GM23338 (cell line): ENCODE data around the gene SPINDOC. TPM values are rescaled to one million over a fixed set of nuclear protein-coding genes. Genes with fewer than 3 reads are reported as not detected.

Experiments
- ATAC-seq: fragments of 200-7000 bp; cut with Tn5 transposase; 3 replicates; pipeline ENCODE4 v1.9.1; 2020
- DNase-seq: peaks from one replicate; pipeline ENCODE4 v3.0.0-alpha.2; 2015; ENCODE audit warnings: low spot score
- H2AFZ ChIP-seq: fragments of 200-600 bp; sonication (generic); 2 replicates; pipeline ENCODE4 v1.8.0; 2016; ENCODE audit warnings: antibody characterized with exemption, mild to moderate bottlenecking, moderate library complexity
- H3F3A ChIP-seq: fragments of 200-600 bp; sonication (generic); replicated peaks from 2 replicates; pipeline ENCODE4 v1.8.0; 2017; ENCODE audit warnings: antibody characterized with exemption, mixed run types, low read depth
- H3K27ac ChIP-seq: fragments of 200-600 bp; sonication (generic); 2 replicates; pipeline ENCODE4 v1.6.1; 2016; ENCODE audit warnings: low read depth
- H3K27me3 ChIP-seq: fragments of 200-600 bp; sonication (generic); 2 replicates; pipeline ENCODE4 v1.8.0; 2016; ENCODE audit warnings: mild to moderate bottlenecking, mixed run types, moderate library complexity; ENCODE audit not compliant: insufficient read depth
- H3K36me3 ChIP-seq: fragments of 200-600 bp; sonication (generic); 2 replicates; pipeline ENCODE4 v1.8.0; 2016; ENCODE audit warnings: mild to moderate bottlenecking; ENCODE audit not compliant: insufficient read depth
- H3K4me1 ChIP-seq: fragments of 200-600 bp; sonication (generic); 2 replicates; pipeline ENCODE4 v1.8.0; 2016; ENCODE audit warnings: mild to moderate bottlenecking, moderate library complexity; ENCODE audit not compliant: insufficient read depth
- H3K4me2 ChIP-seq: fragments of 200-600 bp; sonication (generic); 2 replicates; pipeline ENCODE4 v1.7.1; 2017; ENCODE audit warnings: mixed run types
- H3K4me3 ChIP-seq: fragments of 200-600 bp; sonication (generic); 2 replicates; pipeline ENCODE4 v1.6.1; 2016; ENCODE audit warnings: mixed run types
- H3K79me2 ChIP-seq: fragments of 200-600 bp; sonication (generic); replicated peaks from 2 replicates; pipeline ENCODE4 v1.8.0; 2017; ENCODE audit warnings: mild to moderate bottlenecking; ENCODE audit not compliant: insufficient read depth
- H3K9me2 ChIP-seq: fragments of 200-600 bp; sonication (generic); 2 replicates; pipeline ENCODE4 v1.8.0; 2017; ENCODE audit not compliant: insufficient read depth
- H4K20me1 ChIP-seq: fragments of 200-600 bp; sonication (generic); replicated peaks from 2 replicates; pipeline ENCODE4 v1.8.0; 2017; ENCODE audit warnings: mild to moderate bottlenecking; ENCODE audit not compliant: insufficient read depth
- H3K27ac Mint-ChIP-seq: 2 replicates; pipeline ENCODE4 v1.8.0; 2020; ENCODE audit warnings: inconsistent platforms, mild to moderate bottlenecking, moderate library complexity, mixed read lengths
- H3K27me3 Mint-ChIP-seq: 3 replicates; pipeline ENCODE4 v1.8.0; 2022; ENCODE audit warnings: low read depth, mild to moderate bottlenecking, moderate library complexity, mixed read lengths, inconsistent platforms; ENCODE audit not compliant: insufficient read depth, poor library complexity
- H3K36me3 Mint-ChIP-seq: 3 replicates; pipeline ENCODE4 v1.8.0; 2021; ENCODE audit warnings: low read depth, mild to moderate bottlenecking, inconsistent platforms, moderate library complexity, mixed read lengths
- H3K4me1 Mint-ChIP-seq: 3 replicates; pipeline ENCODE4 v1.8.0; 2020; ENCODE audit warnings: mild to moderate bottlenecking, inconsistent platforms, mixed read lengths
- H3K4me3 Mint-ChIP-seq: 3 replicates; pipeline ENCODE4 v1.8.0; 2021; ENCODE audit warnings: moderate library complexity, mild to moderate bottlenecking, inconsistent platforms, mixed read lengths
- H3K9me3 Mint-ChIP-seq: 3 replicates; pipeline ENCODE4 v1.8.0; 2020; ENCODE audit warnings: moderate library complexity, mild to moderate bottlenecking, inconsistent platforms, mixed read lengths
- CREB1 ChIP-seq: fragments of 250-450 bp; sonication (Bioruptor Pico); IDR thresholded peaks from 2 replicates; pipeline ENCODE4 v1.5.0; 2020; ENCODE audit warnings: low read depth, mild to moderate bottlenecking, moderate library complexity
- EZH2 ChIP-seq: fragments of 200-600 bp; sonication (generic); IDR thresholded peaks from one replicate; pipeline ENCODE4 v1.8.0; 2017; ENCODE audit warnings: antibody characterized with exemption, mild to moderate bottlenecking, low read depth; ENCODE audit not compliant: unreplicated experiment
- EZH2phosphoT487 ChIP-seq: fragments of 200-600 bp; sonication (generic); IDR thresholded peaks from one replicate; pipeline ENCODE4 v1.8.1; 2018; ENCODE audit warnings: antibody characterized with exemption; ENCODE audit not compliant: unreplicated experiment
- NANOG ChIP-seq: IDR thresholded peaks from 2 replicates; pipeline ENCODE4 v1.6.1; 2016; ENCODE audit warnings: antibody characterized with exemption, borderline replicate concordance
- POLR2AphosphoS5 ChIP-seq: IDR thresholded peaks from 2 replicates; pipeline ENCODE4 v1.6.1; 2016; ENCODE audit warnings: antibody characterized with exemption, low read depth
- STAT1 ChIP-seq: IDR thresholded peaks from one replicate; pipeline ENCODE4 v1.6.1; 2016; ENCODE audit warnings: antibody characterized with exemption; ENCODE audit not compliant: unreplicated experiment
- ZNF114 ChIP-seq: fragments of 250-450 bp; sonication (Bioruptor Pico); IDR thresholded peaks from 2 replicates; pipeline ENCODE4 v1.5.0; 2020; ENCODE audit warnings: mild to moderate bottlenecking, moderate library complexity
- ZNF331 ChIP-seq: fragments of 250-450 bp; sonication (Bioruptor Pico); IDR thresholded peaks from 2 replicates; pipeline ENCODE4 v1.5.0; 2020; ENCODE audit warnings: low read depth, mild to moderate bottlenecking, moderate library complexity
- polyA plus RNA-seq: library from polyadenylated mRNA; unstranded; fragments of >200 nt; fragmentation: Nextera tagmentation; extraction: Ambion mirVana; gene quantifications from 2 replicates; pipeline ENCODE4 v1.2.1, GENCODE V29; 2016
- total RNA-seq: library from RNA; depleted of rRNA; stranded (reverse); fragments of >200 nt; shearing (Covaris generic); gene quantifications from 2 replicates; pipeline ENCODE4 v1.2.3, GENCODE V29; 2014
- TF ChIP-seq, protein P1 (sequence below), 2 experiments: fragments of 200-600 bp in 1 of 2; sonication (generic) in 1 of 2; conservative IDR thresholded peaks; 2 replicates each; pipeline versions ENCODE4 v1.5.1 to v1.6.1; 2016 to 2017; ENCODE audit warnings: antibody characterized with exemption in 2 of 2, low read depth in 2 of 2, mild to moderate bottlenecking in 2 of 2, moderate library complexity in 1 of 2
- TF ChIP-seq, protein P2 (sequence below): fragments of 250-450 bp; sonication (Bioruptor Pico); IDR thresholded peaks from 2 replicates; pipeline ENCODE4 v1.5.0; 2020; ENCODE audit warnings: mild to moderate bottlenecking, moderate library complexity
- TF ChIP-seq, protein P3 (sequence below): IDR thresholded peaks from 2 replicates; pipeline ENCODE4 v1.6.1; 2016; ENCODE audit warnings: antibody characterized with exemption

SPINDOC gene
- total and polyA plus RNA-seq, 2 experiments from 2014 or later: 9.4 to 84.7 TPM

DNA sequence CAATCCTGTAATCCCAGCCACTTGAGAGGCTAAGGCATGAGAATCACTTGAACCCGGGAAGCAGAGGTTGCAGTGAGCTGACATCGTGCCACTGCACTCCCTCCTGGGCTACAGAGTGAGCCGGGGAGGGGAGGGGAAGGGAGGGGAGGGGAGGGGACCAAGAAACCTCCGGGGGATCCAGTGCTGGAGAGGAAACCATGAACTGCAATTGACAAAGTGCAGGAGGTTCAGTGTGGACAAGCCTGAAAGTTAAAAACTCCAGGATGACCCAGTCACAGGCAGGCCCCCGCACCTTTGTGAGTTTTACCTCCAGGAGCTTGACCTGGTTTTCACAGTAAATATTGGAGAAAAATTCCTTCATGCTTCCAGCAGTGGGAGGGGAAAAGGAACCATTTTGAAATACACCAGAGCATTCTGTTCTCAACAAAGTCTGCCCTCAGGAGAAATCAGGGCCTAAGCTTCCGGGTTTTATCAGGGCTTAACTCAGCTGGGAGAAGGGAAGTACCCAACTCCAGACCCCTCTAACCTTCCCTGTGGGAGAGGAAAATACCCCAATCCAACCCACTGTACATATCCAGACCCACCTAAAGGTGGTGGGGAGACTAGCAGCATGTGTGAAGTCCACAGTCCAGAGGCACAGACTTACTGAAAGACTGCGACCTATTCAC lies 29.2 kb upstream of the SPINDOC start:
- Mint-ChIP-seq H3K27me3 (peaks cover 9% of the 10 kb centered on the region), H3K36me3 (no peaks in the 10 kb centered on the region), H3K4me1 (no peaks in the 10 kb centered on the region), H3K4me3 (no peak overlapping the region), H3K27ac (no peak overlapping the region), H3K9me3 (no peaks in the 10 kb centered on the region; the same call in 2 of the 3 replicates)
- Histone ChIP-seq H3K79me2 (no peaks in the 10 kb centered on the region), H3K27me3 (0 out of 2 replicates have a peak, but pooled peaks cover 4% of the 10 kb centered on the region), H3K36me3 (no peaks in the 10 kb centered on the region), H3K27ac (no peak overlapping the region), H2AFZ (no peak overlapping the region), H3K4me2 (no peak overlapping the region), H3K4me3 (no peak overlapping the region), H4K20me1 (no peaks in the 10 kb centered on the region), H3K4me1 (no peaks in the 10 kb centered on the region), H3K9me2 (no peaks in the 10 kb centered on the region; the same call in 1 of the 2 replicates), H3F3A (0 out of 2 replicates have a peak, but pooled peaks cover 7% of the 10 kb centered on the region)
- TF ChIP-seq, protein P1, sequence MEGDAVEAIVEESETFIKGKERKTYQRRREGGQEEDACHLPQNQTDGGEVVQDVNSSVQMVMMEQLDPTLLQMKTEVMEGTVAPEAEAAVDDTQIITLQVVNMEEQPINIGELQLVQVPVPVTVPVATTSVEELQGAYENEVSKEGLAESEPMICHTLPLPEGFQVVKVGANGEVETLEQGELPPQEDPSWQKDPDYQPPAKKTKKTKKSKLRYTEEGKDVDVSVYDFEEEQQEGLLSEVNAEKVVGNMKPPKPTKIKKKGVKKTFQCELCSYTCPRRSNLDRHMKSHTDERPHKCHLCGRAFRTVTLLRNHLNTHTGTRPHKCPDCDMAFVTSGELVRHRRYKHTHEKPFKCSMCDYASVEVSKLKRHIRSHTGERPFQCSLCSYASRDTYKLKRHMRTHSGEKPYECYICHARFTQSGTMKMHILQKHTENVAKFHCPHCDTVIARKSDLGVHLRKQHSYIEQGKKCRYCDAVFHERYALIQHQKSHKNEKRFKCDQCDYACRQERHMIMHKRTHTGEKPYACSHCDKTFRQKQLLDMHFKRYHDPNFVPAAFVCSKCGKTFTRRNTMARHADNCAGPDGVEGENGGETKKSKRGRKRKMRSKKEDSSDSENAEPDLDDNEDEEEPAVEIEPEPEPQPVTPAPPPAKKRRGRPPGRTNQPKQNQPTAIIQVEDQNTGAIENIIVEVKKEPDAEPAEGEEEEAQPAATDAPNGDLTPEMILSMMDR (conservative IDR thresholded peaks at IDR 0.05; ENCODE audit: low read depth in 2 of 2): no peak
- TF ChIP-seq, protein P2, sequence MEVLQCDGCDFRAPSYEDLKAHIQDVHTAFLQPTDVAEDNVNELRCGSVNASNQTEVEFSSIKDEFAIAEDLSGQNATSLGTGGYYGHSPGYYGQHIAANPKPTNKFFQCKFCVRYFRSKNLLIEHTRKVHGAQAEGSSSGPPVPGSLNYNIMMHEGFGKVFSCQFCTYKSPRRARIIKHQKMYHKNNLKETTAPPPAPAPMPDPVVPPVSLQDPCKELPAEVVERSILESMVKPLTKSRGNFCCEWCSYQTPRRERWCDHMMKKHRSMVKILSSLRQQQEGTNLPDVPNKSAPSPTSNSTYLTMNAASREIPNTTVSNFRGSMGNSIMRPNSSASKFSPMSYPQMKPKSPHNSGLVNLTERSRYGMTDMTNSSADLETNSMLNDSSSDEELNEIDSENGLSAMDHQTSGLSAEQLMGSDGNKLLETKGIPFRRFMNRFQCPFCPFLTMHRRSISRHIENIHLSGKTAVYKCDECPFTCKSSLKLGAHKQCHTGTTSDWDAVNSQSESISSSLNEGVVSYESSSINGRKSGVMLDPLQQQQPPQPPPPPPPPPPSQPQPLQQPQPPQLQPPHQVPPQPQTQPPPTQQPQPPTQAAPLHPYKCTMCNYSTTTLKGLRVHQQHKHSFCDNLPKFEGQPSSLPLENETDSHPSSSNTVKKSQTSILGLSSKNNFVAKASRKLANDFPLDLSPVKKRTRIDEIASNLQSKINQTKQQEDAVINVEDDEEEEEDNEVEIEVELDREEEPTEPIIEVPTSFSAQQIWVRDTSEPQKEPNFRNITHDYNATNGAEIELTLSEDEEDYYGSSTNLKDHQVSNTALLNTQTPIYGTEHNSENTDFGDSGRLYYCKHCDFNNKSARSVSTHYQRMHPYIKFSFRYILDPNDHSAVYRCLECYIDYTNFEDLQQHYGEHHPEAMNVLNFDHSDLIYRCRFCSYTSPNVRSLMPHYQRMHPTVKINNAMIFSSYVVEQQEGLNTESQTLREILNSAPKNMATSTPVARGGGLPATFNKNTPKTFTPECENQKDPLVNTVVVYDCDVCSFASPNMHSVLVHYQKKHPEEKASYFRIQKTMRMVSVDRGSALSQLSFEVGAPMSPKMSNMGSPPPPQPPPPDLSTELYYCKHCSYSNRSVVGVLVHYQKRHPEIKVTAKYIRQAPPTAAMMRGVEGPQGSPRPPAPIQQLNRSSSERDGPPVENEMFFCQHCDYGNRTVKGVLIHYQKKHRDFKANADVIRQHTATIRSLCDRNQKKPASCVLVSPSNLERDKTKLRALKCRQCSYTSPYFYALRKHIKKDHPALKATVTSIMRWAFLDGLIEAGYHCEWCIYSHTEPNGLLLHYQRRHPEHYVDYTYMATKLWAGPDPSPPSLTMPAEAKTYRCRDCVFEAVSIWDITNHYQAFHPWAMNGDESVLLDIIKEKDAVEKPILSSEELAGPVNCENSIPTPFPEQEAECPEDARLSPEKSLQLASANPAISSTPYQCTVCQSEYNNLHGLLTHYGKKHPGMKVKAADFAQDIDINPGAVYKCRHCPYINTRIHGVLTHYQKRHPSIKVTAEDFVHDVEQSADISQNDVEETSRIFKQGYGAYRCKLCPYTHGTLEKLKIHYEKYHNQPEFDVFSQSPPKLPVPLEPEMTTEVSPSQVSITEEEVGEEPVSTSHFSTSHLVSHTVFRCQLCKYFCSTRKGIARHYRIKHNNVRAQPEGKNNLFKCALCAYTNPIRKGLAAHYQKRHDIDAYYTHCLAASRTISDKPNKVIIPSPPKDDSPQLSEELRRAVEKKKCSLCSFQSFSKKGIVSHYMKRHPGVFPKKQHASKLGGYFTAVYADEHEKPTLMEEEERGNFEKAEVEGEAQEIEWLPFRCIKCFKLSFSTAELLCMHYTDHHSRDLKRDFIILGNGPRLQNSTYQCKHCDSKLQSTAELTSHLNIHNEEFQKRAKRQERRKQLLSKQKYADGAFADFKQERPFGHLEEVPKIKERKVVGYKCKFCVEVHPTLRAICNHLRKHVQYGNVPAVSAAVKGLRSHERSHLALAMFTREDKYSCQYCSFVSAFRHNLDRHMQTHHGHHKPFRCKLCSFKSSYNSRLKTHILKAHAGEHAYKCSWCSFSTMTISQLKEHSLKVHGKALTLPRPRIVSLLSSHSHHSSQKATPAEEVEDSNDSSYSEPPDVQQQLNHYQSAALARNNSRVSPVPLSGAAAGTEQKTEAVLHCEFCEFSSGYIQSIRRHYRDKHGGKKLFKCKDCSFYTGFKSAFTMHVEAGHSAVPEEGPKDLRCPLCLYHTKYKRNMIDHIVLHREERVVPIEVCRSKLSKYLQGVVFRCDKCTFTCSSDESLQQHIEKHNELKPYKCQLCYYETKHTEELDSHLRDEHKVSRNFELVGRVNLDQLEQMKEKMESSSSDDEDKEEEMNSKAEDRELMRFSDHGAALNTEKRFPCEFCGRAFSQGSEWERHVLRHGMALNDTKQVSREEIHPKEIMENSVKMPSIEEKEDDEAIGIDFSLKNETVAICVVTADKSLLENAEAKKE (CRISPR knock-in tag): no peak
- no peak for TF ChIP-seq NANOG
- TF ChIP-seq ZNF331 (CRISPR knock-in tag): no peak
- TF ChIP-seq POLR2AphosphoS5: no peak
- TF ChIP-seq STAT1: no peak
- no peak for TF ChIP-seq EZH2
- no peak for TF ChIP-seq EZH2phosphoT487
- TF ChIP-seq, protein P3, sequence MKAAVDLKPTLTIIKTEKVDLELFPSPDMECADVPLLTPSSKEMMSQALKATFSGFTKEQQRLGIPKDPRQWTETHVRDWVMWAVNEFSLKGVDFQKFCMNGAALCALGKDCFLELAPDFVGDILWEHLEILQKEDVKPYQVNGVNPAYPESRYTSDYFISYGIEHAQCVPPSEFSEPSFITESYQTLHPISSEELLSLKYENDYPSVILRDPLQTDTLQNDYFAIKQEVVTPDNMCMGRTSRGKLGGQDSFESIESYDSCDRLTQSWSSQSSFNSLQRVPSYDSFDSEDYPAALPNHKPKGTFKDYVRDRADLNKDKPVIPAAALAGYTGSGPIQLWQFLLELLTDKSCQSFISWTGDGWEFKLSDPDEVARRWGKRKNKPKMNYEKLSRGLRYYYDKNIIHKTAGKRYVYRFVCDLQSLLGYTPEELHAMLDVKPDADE: no peak
- no peak for TF ChIP-seq ZNF114 (CRISPR knock-in tag)
- TF ChIP-seq CREB1: no peak
- ATAC-seq: peak; percentile 81
- no peak for DNase-seq
